Measurements from ENCODE around the gene DPYSL5.

DPYSL5 gene

GRCh38 chr2:26957534-26957933 is 109.6 kb downstream of the DPYSL5 start:
- Histone ChIP-seq H3K36me3 (ENCODE audit: insufficient read depth, low read length) (no peaks in the 10 kb centered on the region), H3K4me3 (ENCODE audit: low read depth in 1 of 2, low read length in 2 of 2) (no peak overlapping the region), H3K27me3 (ENCODE audit: insufficient read depth, low read length, poor library complexity) (peaks cover 17% of the 10 kb centered on the region), H4K20me1 (ENCODE audit: insufficient read depth, low read length) (no peaks in the 10 kb centered on the region), H3K9ac (ENCODE audit: low read depth, low read length) (no peak overlapping the region), H3K4me2 (ENCODE audit: insufficient read depth, low read length) (no peak overlapping the region), H3K9me3 (ENCODE audit: insufficient read depth, low read length, severe bottlenecking) (no peaks in the 10 kb centered on the region), H3K4me1 (ENCODE audit: insufficient read depth, low read length) (no peaks in the 10 kb centered on the region), H3K27ac (ENCODE audit: low read length) (no peak overlapping the region), H3K79me2 (ENCODE audit: insufficient read depth, low read length) (no peaks in the 10 kb centered on the region), H2AFZ (ENCODE audit: low read depth, low read length) (no peak overlapping the region)
- ATAC-seq (ENCODE audit: insufficient read depth, low read depth) (no peak), DNase-seq (no peak)
- TF ChIP-seq EZH2 (IDR thresholded peaks at IDR 0.05; ENCODE audit: borderline replicate concordance, low read depth, low read length, severe bottlenecking), result no peak
- no peak for TF ChIP-seq CTCF (IDR thresholded peaks at IDR 0.05; ENCODE audit: borderline replicate concordance, extremely low read depth, low read length, poor library complexity, severe bottlenecking)

- H3K4me3 ChIP-seq (ENCODE audit: low read depth in 1 of 2, low read length in 2 of 2), result no peak overlapping the region
- DNase-seq (no peak), ATAC-seq (ENCODE audit: insufficient read depth, low read depth) (no peak)
- H3K9me3 ChIP-seq (ENCODE audit: insufficient read depth, low read length, severe bottlenecking), result no peaks in the 10 kb centered on the region
- no peak overlapping the region for H3K27ac ChIP-seq (ENCODE audit: low read length)
- no peak overlapping the region for H2AFZ ChIP-seq (ENCODE audit: low read depth, low read length)
- H3K27me3 ChIP-seq (ENCODE audit: insufficient read depth, low read length, poor library complexity), result peaks cover 17% of the 10 kb centered on the region
- TF ChIP-seq EZH2 (IDR thresholded peaks at IDR 0.05; ENCODE audit: borderline replicate concordance, low read depth, low read length, severe bottlenecking), result no peak
- no peak for TF ChIP-seq CTCF (IDR thresholded peaks at IDR 0.05; ENCODE audit: borderline replicate concordance, extremely low read depth, low read length, poor library complexity, severe bottlenecking)
- H3K4me1 ChIP-seq (ENCODE audit: insufficient read depth, low read length), result no peaks in the 10 kb centered on the region
- H3K79me2 ChIP-seq (ENCODE audit: insufficient read depth, low read length), result no peaks in the 10 kb centered on the region
- no peaks in the 10 kb centered on the region for H3K36me3 ChIP-seq (ENCODE audit: insufficient read depth, low read length)
- H3K4me2 ChIP-seq (ENCODE audit: insufficient read depth, low read length), result no peak overlapping the region
- no peak overlapping the region for H3K9ac ChIP-seq (ENCODE audit: low read depth, low read length)
- H4K20me1 ChIP-seq (ENCODE audit: insufficient read depth, low read length), result no peaks in the 10 kb centered on the region
Measured at GRCh38 chr2:26959331-26959730, 111.4 kb downstream of the DPYSL5 start.

GRCh38 chr2:26964446-26965130 is 116.7 kb downstream of the DPYSL5 start:
- no peaks in the 10 kb centered on the region for H3K9me3 ChIP-seq (ENCODE audit: insufficient read depth, low read length, severe bottlenecking)
- H3K4me2 ChIP-seq (ENCODE audit: insufficient read depth, low read length), result no peak overlapping the region
- no peaks in the 10 kb centered on the region for H3K79me2 ChIP-seq (ENCODE audit: insufficient read depth, low read length)
- no peak overlapping the region for H3K9ac ChIP-seq (ENCODE audit: low read depth, low read length)
- no peak overlapping the region for H3K27ac ChIP-seq (ENCODE audit: low read length)
- no peaks in the 10 kb centered on the region for H3K36me3 ChIP-seq (ENCODE audit: insufficient read depth, low read length)
- H3K4me3 ChIP-seq (ENCODE audit: low read depth in 1 of 2, low read length in 2 of 2), result no peak overlapping the region
- H2AFZ ChIP-seq (ENCODE audit: low read depth, low read length), result no peak overlapping the region
- peaks cover 13% of the 10 kb centered on the region for H3K27me3 ChIP-seq (ENCODE audit: insufficient read depth, low read length, poor library complexity)
- H3K4me1 ChIP-seq (ENCODE audit: insufficient read depth, low read length), result no peaks in the 10 kb centered on the region
- TF ChIP-seq CTCF (IDR thresholded peaks at IDR 0.05; ENCODE audit: borderline replicate concordance, extremely low read depth, low read length, poor library complexity, severe bottlenecking) (no peak), EZH2 (IDR thresholded peaks at IDR 0.05; ENCODE audit: borderline replicate concordance, low read depth, low read length, severe bottlenecking) (no peak)
- DNase-seq (no peak), ATAC-seq (ENCODE audit: insufficient read depth, low read depth) (no peak)
- H4K20me1 ChIP-seq (ENCODE audit: insufficient read depth, low read length), result no peaks in the 10 kb centered on the region; the same call in 1 of the 2 replicates

All from DND-41 (cell line).